AG04449 (cell line): ENCODE results near the gene S100A8.
"Not testable (repeated sequence)": the region's sequence is repeated elsewhere in the genome, so short reads cannot be mapped to it uniquely, and the experiment has no call there.

Experiments
- CTCF ChIA-PET: fragments of 350-600 bp; formaldehyde crosslinking; extraction: SDS; loops from one replicate; lab custom pipeline; 2021; ENCODE audit warnings: antibody characterized with exemption; lab: Yijun Ruan, JAX
- POLR2A ChIA-PET: fragments of 400-600, 350-600 bp; formaldehyde crosslinking; extraction: SDS; loops from one replicate; lab custom pipeline; 2020; ENCODE audit warnings: antibody characterized with exemption, inconsistent platforms; lab: Yijun Ruan, JAX
- DNase-seq: peaks from one replicate; pipeline ENCODE4 v3.0.0-alpha.2; 2010; ENCODE audit warnings: low read depth, low spot score
- H3K4me3 ChIP-seq: 2 replicates; pipeline ENCODE4 v1.5.1; 2011; ENCODE audit warnings: low read depth, mild to moderate bottlenecking, control low read depth, low read length
- CTCF ChIP-seq: IDR thresholded peaks from one replicate; pipeline ENCODE4 v1.5.1; 2011; ENCODE audit warnings: mild to moderate bottlenecking, moderate library complexity, low read length, control low read depth, inconsistent platforms; ENCODE audit not compliant: insufficient read depth; ENCODE audit errors: missing control alignments

Gene S100A8

GRCh38 chr1:153417136-153417888 lies 26.4 kb upstream of the S100A8 start:
- TF ChIP-seq CTCF = no peak
- DNase-seq = no peak

GRCh38 chr1:153415850-153416570 lies 25.1 kb upstream of the S100A8 start, which contains the start of gene S100A7A:
S100A7A (plus strand) TSS chr1:153416520; CDS start chr1:153418083, 1,563 bp downstream.
- TF ChIP-seq CTCF = no peak
- H3K4me3 ChIP-seq = no peak within 1 kb of the TSS
- CTCF ChIA-PET = no interaction called here
- POLR2A ChIA-PET = no interaction called here
- DNase-seq = no peak

More at GRCh38 chr1:153417136-153417888, 26.4 kb upstream of the S100A8 start:
- no peak overlapping the region for H3K4me3 ChIP-seq
- ChIA-PET CTCF (no interaction called here), POLR2A (no interaction called here)

- CTCF ChIA-PET = not testable (repeated sequence)
Observed at GRCh38 chr1:153413961-153414360, 23.1 kb upstream of the S100A8 start.

GRCh38 chr1:153407274-153407673 lies 16.4 kb upstream of the S100A8 start:
- H3K4me3 ChIP-seq, CTCF ChIA-PET, POLR2A ChIA-PET, DNase-seq: not testable (repeated sequence)

More at GRCh38 chr1:153413961-153414360, 23.1 kb upstream of the S100A8 start:
- H3K4me3 ChIP-seq, POLR2A ChIA-PET, DNase-seq: not testable (repeated sequence)

- H3K4me3 ChIP-seq, DNase-seq, POLR2A ChIA-PET, CTCF ChIA-PET: not testable (repeated sequence)
Observed at GRCh38 chr1:153405825-153406599, 15.1 kb upstream of the S100A8 start.

GRCh38 chr1:153404768-153405167 lies 13.9 kb upstream of the S100A8 start:
- ChIA-PET CTCF (no interaction called here), POLR2A (no interaction called here)
- TF ChIP-seq CTCF = peak; percentile 14
- H3K4me3 ChIP-seq = no peak overlapping the region
- no peak for DNase-seq

GRCh38 chr1:153404086-153404635 lies 13.3 kb upstream of the S100A8 start:
- DNase-seq = no peak

More at GRCh38 chr1:153404086-153404635, 13.3 kb upstream of the S100A8 start:
- ChIA-PET CTCF (no interaction called here), POLR2A (no interaction called here)
- no peak overlapping the region for H3K4me3 ChIP-seq
- TF ChIP-seq CTCF = no peak
